A549 (cell line): Measurements from ENCODE around the gene NEK7. TPM values are rescaled to one million over a fixed set of nuclear protein-coding genes. Genes with fewer than 3 reads are reported as not detected.

Source experiments
- ATAC-seq, 2 experiments: fragments of 200-7000 bp in 1 of 2; fragments of >200 bp in 1 of 2; cut with Nextera tagmentation in 1 of 2; cut with Tn5 transposase in 1 of 2; 3 replicates each; pipeline versions ENCODE4 v1.8.0 to v1.9.1; 2018 to 2020; ENCODE audit warnings: mild to moderate bottlenecking in 1 of 2, moderate library complexity in 1 of 2
- CTCF ChIA-PET: fragments of 300-600 bp; sonication (Branson Sonifier 250); formaldehyde crosslinking; extraction: SDS; loops from one replicate; lab custom pipeline; 2021; ENCODE audit warnings: antibody characterized with exemption, inconsistent platforms; lab: Yijun Ruan, JAX
- POLR2A ChIA-PET: fragments of 350-600 bp; formaldehyde crosslinking; extraction: SDS; loops from one replicate; lab custom pipeline; 2021; ENCODE audit warnings: antibody characterized with exemption, inconsistent platforms; lab: Yijun Ruan, JAX
- DNase-seq, 2 experiments: peaks; one replicate each; pipeline versions ENCODE4 v3.0.0 to v3.0.0-alpha.2; 2011 to 2016; ENCODE audit warnings: low read depth in 1 of 2, low spot score in 1 of 2
- FAIRE-seq: peaks from 2 replicates; lab custom pipeline; 2011; peaks lifted over from hg19 to GRCh38; lab: Jason Lieb, UNC
- H3K27ac ChIP-seq, 2 experiments: fragments of >200 bp; sonication (Bioruptor Twin); formaldehyde crosslinking; 3 replicates each; pipeline ENCODE4 v1.5.1; 2016 to 2017
- H3K4me1 ChIP-seq: fragments of >200 bp; sonication (Bioruptor Twin); formaldehyde crosslinking; 3 replicates; pipeline ENCODE4 v1.6.1; 2016
- H3K4me2 ChIP-seq: fragments of >200 bp; sonication (Bioruptor Twin); formaldehyde crosslinking; 3 replicates; pipeline ENCODE4 v1.6.1; 2016
- H3K4me3 ChIP-seq: fragments of >200 bp; sonication (Bioruptor Twin); formaldehyde crosslinking; 3 replicates; pipeline ENCODE4 v1.5.1; 2016
- H3K9me3 ChIP-seq: fragments of >200 bp; sonication (Bioruptor Twin); formaldehyde crosslinking; 3 replicates; pipeline ENCODE4 v1.6.1; 2016
- BHLHE40 ChIP-seq: IDR thresholded peaks from 2 replicates; pipeline ENCODE4 v1.6.1; 2012; ENCODE audit warnings: low read depth, low read length, inconsistent platforms
- CBX2 ChIP-seq: fragments of 200-600 bp; sonication (generic); IDR thresholded peaks from 2 replicates; pipeline ENCODE4 v1.6.1; 2016; ENCODE audit warnings: low read depth, mild to moderate bottlenecking, borderline replicate concordance
- EHF ChIP-seq: fragments of 250-450 bp; sonication (Bioruptor Pico); IDR thresholded peaks from 2 replicates; pipeline ENCODE4 v1.5.0; 2020; ENCODE audit warnings: mild to moderate bottlenecking
- GATA3 ChIP-seq: IDR thresholded peaks from 2 replicates; pipeline ENCODE4 v1.6.1; 2012; ENCODE audit warnings: borderline replicate concordance
- HEYL ChIP-seq: fragments of 250-450 bp; sonication (Bioruptor Pico); IDR thresholded peaks from 2 replicates; pipeline ENCODE4 v1.8.0; 2021; ENCODE audit warnings: mild to moderate bottlenecking, moderate library complexity
- HOXA7 ChIP-seq: fragments of 250-450 bp; sonication (Bioruptor Pico); IDR thresholded peaks from 2 replicates; pipeline ENCODE4 v1.5.0; 2020; ENCODE audit warnings: mild to moderate bottlenecking, moderate library complexity
- JUN ChIP-seq, 2 experiments: fragments of >200 bp; sonication (Bioruptor Twin); formaldehyde crosslinking; IDR thresholded peaks; 2 replicates in 1 of 2; 3 replicates in 1 of 2; pipeline ENCODE4 v1.6.1; 2016 to 2017
- KDM1A ChIP-seq: fragments of 200-600 bp; sonication (generic); IDR thresholded peaks from 2 replicates; pipeline ENCODE4 v1.6.1; 2016; ENCODE audit warnings: low read depth, mild to moderate bottlenecking
- MAFK ChIP-seq: fragments of 450-650 bp; IDR thresholded peaks from 2 replicates; pipeline ENCODE4 v1.6.1; 2014; ENCODE audit not compliant: partially characterized antibody
- NFE2L2 ChIP-seq: fragments of 150-350 bp; conservative IDR thresholded peaks from 2 replicates; pipeline ENCODE4 v1.6.1; 2014; ENCODE audit warnings: low read length
- PHF8 ChIP-seq: fragments of 200-600 bp; sonication (generic); IDR thresholded peaks from 2 replicates; pipeline ENCODE4 v1.6.1; 2016; ENCODE audit warnings: low read depth, mild to moderate bottlenecking, antibody characterized with exemption, moderate library complexity, borderline replicate concordance
- POLR2AphosphoS2 ChIP-seq: conservative IDR thresholded peaks from 2 replicates; pipeline ENCODE4 v1.6.1; 2012; ENCODE audit warnings: low read length, improper control_type of control experiment, inconsistent platforms
- RAD21 ChIP-seq, 2 experiments: fragments of >200 bp in 1 of 2; sonication (Bioruptor Twin) in 1 of 2; formaldehyde crosslinking in 1 of 2; IDR thresholded peaks in 1 of 2; conservative IDR thresholded peaks in 1 of 2; 2 replicates in 1 of 2; 3 replicates in 1 of 2; pipeline ENCODE4 v1.6.1; 2012 to 2018; ENCODE audit warnings: inconsistent platforms in 1 of 2
- SMC3 ChIP-seq: fragments of >200 bp; sonication (Bioruptor Twin); formaldehyde crosslinking; IDR thresholded peaks from 3 replicates; pipeline ENCODE4 v1.6.1; 2018; ENCODE audit warnings: inconsistent platforms
- SREBF2 ChIP-seq: fragments of 450-650 bp; IDR thresholded peaks from 2 replicates; pipeline ENCODE4 v1.6.1; 2014; ENCODE audit warnings: mild to moderate bottlenecking, moderate library complexity
- TFCP2L1 ChIP-seq: fragments of 250-450 bp; sonication (Bioruptor Pico); IDR thresholded peaks from 2 replicates; pipeline ENCODE4 v1.5.0; 2021; ENCODE audit warnings: mild to moderate bottlenecking
- ZC3H11A ChIP-seq: fragments of 450-650 bp; IDR thresholded peaks from 2 replicates; pipeline ENCODE4 v1.6.1; 2014; ENCODE audit warnings: antibody characterized with exemption, mild to moderate bottlenecking
- ZFP36 ChIP-seq: fragments of 450-650 bp; IDR thresholded peaks from 2 replicates; pipeline ENCODE4 v1.6.1; 2014; ENCODE audit warnings: borderline replicate concordance; ENCODE audit not compliant: partially characterized antibody
- WGBS: methylation state at CpG from one replicate; pipeline ENCODE4 v1.1.6; 2017; ENCODE audit errors: missing lambda C conversion rate; 5-methylcytosine and 5-hydroxymethylcytosine counted together
- polyA plus RNA-seq, 4 experiments: library from polyadenylated mRNA; depleted of rRNA in 3 of 4; stranded (reverse); fragments of >200 nt; fragmentation: RNase III in 1 of 4; extraction: RNeasy Plus Mini Kit Qiagen cat#74134 plus additional on column Dnase treatment in 1 of 4; gene quantifications; 2 replicates in 3 of 4; 3 replicates in 1 of 4; pipeline ENCODE4 v1.2.3, GENCODE V29; 2011 to 2017
- TF ChIP-seq, protein P1 (sequence below): IDR thresholded peaks from 2 replicates; pipeline ENCODE4 v1.6.1; 2012
- TF ChIP-seq, protein P2 (sequence below): fragments of >200 bp; sonication (Bioruptor Twin); formaldehyde crosslinking; IDR thresholded peaks from 3 replicates; pipeline ENCODE4 v1.6.1; 2016
- TF ChIP-seq, protein P3 (sequence below): IDR thresholded peaks from 2 replicates; pipeline ENCODE4 v1.6.1; 2012
- TF ChIP-seq, protein P4 (sequence below): fragments of >200 bp; sonication (Bioruptor Twin); formaldehyde crosslinking; IDR thresholded peaks from 3 replicates; pipeline ENCODE4 v1.5.1; 2016

Gene NEK7
- polyA plus RNA-seq, 2 of the 4 experiments (the other 2 are of a cell fraction) = 15.9 to 62.9 TPM

DNA sequence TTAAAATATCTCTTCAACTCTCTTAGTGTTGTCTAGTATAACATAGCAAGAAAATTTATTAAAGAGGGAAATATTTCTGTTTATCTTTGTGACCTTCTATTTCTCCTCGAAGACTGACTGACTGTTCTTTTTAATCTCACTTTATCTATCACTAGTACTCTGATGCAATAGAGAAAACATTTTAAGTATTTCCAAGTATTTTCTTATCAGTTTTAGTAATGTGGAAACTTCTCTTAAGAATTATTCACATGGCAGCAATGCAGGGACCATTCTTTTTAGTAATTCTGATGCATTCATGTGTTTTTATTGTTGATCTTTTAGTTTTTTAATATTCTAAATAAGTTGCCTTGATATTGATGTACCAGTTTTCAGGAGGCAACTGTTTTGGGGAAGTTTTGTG lies 115.7 kb downstream of the NEK7 start:
- CTCF ChIA-PET = no interaction called here
- Histone ChIP-seq H3K4me2 (peak overlapping the region; percentile 21), H3K9me3 (no peaks in the 10 kb centered on the region), H3K27ac (no peak overlapping the region), H3K4me3 (no peak overlapping the region), H3K4me1 (peaks cover 20% of the 10 kb centered on the region; the same call in 2 of the 3 replicates)
- TF ChIP-seq, protein P1, sequence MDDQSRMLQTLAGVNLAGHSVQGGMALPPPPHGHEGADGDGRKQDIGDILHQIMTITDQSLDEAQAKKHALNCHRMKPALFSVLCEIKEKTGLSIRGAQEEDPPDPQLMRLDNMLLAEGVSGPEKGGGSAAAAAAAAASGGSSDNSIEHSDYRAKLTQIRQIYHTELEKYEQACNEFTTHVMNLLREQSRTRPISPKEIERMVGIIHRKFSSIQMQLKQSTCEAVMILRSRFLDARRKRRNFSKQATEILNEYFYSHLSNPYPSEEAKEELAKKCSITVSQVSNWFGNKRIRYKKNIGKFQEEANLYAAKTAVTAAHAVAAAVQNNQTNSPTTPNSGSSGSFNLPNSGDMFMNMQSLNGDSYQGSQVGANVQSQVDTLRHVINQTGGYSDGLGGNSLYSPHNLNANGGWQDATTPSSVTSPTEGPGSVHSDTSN = no peak
- TF ChIP-seq EHF (no peak), HEYL (CRISPR knock-in tag) (no peak)
- WGBS = 6% methylated on average over 1 of the region's 1 CpG
- ATAC-seq = no peak
- POLR2A ChIA-PET = no interaction called here
- no peak for DNase-seq
- FAIRE-seq = no peak

DNA sequence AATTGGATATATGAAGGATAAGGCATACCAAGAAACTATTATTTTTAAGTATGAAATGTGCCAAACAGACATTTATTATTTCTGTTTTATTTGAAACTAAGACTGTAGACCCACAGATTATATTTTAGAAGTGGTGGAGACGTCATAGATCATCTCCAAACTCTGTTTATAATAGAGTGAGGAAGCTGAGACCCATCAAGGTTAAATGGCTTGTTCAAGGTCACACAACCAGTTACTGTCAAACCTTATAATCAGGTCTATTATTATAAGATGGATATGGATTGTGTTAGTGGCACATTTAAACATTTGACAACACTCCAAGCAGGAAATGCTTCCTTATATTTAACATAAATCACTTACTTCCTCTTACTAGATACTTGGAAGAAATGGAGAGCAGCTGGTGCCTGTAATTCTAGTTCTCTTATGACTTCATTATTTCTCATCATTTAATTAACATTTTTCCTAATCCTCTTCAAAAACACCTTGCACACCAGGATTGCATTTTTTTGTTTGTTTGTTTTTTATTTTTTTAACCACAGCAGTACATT lies 117.0 kb downstream of the NEK7 start:
- TF ChIP-seq TFCP2L1 (no peak), KDM1A (no peak), GATA3 (no peak), MAFK (no peak), SREBF2 (no peak), NFE2L2 (no peak), PHF8 (no peak), ZC3H11A (no peak), BHLHE40 (no peak), JUN (IDR thresholded peaks at IDR 0.05) (no peak), HOXA7 (CRISPR knock-in tag) (no peak), POLR2AphosphoS2 (no peak)
- TF ChIP-seq, protein P2, sequence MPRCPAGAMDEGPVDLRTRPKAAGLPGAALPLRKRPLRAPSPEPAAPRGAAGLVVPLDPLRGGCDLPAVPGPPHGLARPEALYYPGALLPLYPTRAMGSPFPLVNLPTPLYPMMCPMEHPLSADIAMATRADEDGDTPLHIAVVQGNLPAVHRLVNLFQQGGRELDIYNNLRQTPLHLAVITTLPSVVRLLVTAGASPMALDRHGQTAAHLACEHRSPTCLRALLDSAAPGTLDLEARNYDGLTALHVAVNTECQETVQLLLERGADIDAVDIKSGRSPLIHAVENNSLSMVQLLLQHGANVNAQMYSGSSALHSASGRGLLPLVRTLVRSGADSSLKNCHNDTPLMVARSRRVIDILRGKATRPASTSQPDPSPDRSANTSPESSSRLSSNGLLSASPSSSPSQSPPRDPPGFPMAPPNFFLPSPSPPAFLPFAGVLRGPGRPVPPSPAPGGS = no peak
- TF ChIP-seq, protein P3, sequence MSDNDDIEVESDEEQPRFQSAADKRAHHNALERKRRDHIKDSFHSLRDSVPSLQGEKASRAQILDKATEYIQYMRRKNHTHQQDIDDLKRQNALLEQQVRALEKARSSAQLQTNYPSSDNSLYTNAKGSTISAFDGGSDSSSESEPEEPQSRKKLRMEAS = no peak
- Histone ChIP-seq H3K27ac (no peak overlapping the region), H3K4me3 (no peak overlapping the region), H3K4me1 (peaks cover 13% of the 10 kb centered on the region; the same call in 2 of the 3 replicates), H3K4me2 (no peak overlapping the region), H3K9me3 (no peaks in the 10 kb centered on the region)
- CTCF ChIA-PET = no interaction called here
- WGBS = 87% methylated on average over 1 of the region's 1 CpG
- FAIRE-seq (no peak), ATAC-seq (no peak), DNase-seq (no peak)
- POLR2A ChIA-PET = interaction anchor here (0.8 kb wide), 1 partner anchor 16 kb away, joined by 4 read pairs; no protein-coding TSS in a partner anchor

DNA sequence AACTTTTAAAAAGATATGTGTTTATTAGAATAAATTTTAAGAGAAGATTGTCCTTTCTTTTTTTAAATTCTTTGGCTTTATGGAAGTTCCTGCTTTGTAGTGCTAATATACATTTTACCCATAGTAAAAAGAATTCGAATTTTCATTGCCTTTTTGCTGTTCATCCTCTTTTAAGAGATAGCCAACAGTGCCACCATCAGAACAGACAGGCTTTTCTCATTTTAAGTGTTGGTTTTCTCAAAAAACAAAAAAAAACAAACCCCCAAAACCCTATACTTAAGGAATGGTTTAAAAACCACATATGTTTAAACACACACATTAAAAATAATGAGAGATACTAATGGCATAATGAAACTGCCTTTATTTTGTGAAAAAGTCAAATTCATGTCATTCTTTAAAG lies 118.8 kb downstream of the NEK7 start:
- H3K4me2 ChIP-seq = no peak overlapping the region
- H3K9me3 ChIP-seq = no peaks in the 10 kb centered on the region
- DNase-seq (no peak), ATAC-seq (no peak)
- H3K4me3 ChIP-seq = no peak overlapping the region
- peaks cover 13% of the 10 kb centered on the region; the same call in 2 of the 3 replicates for H3K4me1 ChIP-seq
- ChIA-PET CTCF (no interaction called here), POLR2A (no interaction called here)
- no peak overlapping the region for H3K27ac ChIP-seq
- 44% methylated on average over 1 of the region's 1 CpG for WGBS
- TF ChIP-seq RAD21 (conservative IDR thresholded peaks at IDR 0.05 in 1 of 2, IDR thresholded peaks at IDR 0.05 in 1 of 2) = peak; percentile 30 to 34; a peak in 4 of 5 replicates
- no peak for TF ChIP-seq SMC3
- no peak for TF ChIP-seq CBX2
- no peak for TF ChIP-seq HEYL (CRISPR knock-in tag)
- TF ChIP-seq ZFP36 = no peak
- TF ChIP-seq, protein P4, sequence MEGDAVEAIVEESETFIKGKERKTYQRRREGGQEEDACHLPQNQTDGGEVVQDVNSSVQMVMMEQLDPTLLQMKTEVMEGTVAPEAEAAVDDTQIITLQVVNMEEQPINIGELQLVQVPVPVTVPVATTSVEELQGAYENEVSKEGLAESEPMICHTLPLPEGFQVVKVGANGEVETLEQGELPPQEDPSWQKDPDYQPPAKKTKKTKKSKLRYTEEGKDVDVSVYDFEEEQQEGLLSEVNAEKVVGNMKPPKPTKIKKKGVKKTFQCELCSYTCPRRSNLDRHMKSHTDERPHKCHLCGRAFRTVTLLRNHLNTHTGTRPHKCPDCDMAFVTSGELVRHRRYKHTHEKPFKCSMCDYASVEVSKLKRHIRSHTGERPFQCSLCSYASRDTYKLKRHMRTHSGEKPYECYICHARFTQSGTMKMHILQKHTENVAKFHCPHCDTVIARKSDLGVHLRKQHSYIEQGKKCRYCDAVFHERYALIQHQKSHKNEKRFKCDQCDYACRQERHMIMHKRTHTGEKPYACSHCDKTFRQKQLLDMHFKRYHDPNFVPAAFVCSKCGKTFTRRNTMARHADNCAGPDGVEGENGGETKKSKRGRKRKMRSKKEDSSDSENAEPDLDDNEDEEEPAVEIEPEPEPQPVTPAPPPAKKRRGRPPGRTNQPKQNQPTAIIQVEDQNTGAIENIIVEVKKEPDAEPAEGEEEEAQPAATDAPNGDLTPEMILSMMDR = no peak
- no peak for TF ChIP-seq BHLHE40
- TF ChIP-seq, all 56 proteins: peak for 1
- no peak for FAIRE-seq
